22Rv1 (cell line): ENCODE results near the gene SLC38A10.

ENCODE experiments used
- H3K27ac ChIP-seq: fragments of 450-650 bp; 2 replicates; pipeline ENCODE4 v1.5.1; 2017
- ZFX ChIP-seq: fragments of 450-650 bp; IDR thresholded peaks from 2 replicates; pipeline ENCODE4 v1.6.1; 2017; ENCODE audit warnings: antibody characterized with exemption, borderline replicate concordance
- TF ChIP-seq, protein P1 (sequence below): fragments of 450-650 bp; IDR thresholded peaks from 2 replicates; pipeline ENCODE4 v1.5.1; 2017; ENCODE audit warnings: mild to moderate bottlenecking

Gene SLC38A10

DNA sequence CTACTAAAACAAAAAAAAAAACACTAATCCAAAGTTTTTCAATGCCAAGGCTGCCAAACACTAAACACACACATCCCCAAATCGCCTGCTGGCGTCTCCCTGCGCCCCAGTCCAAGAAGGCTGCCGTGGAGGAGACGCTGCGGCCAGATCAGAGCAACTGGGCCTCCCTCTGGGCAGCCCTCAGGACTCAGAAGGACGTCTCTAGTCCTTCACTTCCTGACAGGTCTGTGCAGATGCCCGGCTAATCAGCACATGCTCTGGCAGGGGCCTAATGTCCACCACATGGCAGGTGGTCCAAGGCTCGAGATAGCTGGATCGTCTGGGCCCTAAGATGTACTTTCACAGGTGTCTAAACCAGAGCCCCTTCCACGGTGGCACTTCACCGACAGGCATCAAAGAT, 2.7 kb downstream of the SLC38A10 start:
- H3K27ac ChIP-seq, result peak overlapping the region; percentile 20; the same call in 1 of the 2 replicates
- no peak for TF ChIP-seq ZFX
- TF ChIP-seq, protein P1, sequence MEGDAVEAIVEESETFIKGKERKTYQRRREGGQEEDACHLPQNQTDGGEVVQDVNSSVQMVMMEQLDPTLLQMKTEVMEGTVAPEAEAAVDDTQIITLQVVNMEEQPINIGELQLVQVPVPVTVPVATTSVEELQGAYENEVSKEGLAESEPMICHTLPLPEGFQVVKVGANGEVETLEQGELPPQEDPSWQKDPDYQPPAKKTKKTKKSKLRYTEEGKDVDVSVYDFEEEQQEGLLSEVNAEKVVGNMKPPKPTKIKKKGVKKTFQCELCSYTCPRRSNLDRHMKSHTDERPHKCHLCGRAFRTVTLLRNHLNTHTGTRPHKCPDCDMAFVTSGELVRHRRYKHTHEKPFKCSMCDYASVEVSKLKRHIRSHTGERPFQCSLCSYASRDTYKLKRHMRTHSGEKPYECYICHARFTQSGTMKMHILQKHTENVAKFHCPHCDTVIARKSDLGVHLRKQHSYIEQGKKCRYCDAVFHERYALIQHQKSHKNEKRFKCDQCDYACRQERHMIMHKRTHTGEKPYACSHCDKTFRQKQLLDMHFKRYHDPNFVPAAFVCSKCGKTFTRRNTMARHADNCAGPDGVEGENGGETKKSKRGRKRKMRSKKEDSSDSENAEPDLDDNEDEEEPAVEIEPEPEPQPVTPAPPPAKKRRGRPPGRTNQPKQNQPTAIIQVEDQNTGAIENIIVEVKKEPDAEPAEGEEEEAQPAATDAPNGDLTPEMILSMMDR, result no peak

DNA sequence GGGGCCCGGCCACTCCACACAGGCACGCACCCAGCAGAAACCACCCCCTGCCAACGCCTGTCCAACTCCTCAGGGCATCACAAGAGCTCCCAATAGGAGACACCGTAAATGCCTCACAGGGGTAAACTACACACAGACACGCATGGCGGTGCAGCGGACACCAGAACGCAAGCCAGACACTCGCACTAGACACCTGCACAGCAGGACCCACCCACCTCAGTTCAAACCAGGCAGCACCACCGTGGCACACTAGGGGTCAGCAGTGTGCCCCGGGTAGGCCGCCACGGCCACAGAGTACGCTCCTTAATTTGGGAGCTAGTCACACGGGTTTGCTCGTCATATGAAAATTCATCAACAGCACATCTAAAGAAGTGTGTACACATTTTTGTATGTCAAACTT, 3.4 kb downstream of the SLC38A10 start:
- TF ChIP-seq ZFX, result no peak
- TF ChIP-seq, protein P1, result peak; percentile 83
- H3K27ac ChIP-seq, result no peak overlapping the region

DNA sequence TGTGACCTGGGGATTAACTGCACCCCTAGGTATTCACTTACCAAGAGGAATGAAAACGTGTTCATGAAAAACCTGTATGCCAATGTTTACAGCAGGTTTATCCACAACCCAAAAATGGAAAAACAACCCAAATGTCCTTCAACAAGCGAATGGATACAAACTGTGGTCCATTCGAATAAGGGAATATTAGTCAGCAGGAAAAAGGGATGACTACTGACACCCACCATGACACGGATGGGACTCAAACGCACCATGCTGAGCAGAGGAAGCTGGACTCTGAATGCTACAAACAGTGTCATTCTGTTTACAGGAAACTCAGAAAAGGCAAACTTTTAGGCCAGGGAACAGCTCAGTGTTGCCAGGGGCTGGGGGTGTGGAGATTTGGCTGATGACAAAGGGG, 4.9 kb downstream of the SLC38A10 start:
- TF ChIP-seq ZFX, result no peak
- TF ChIP-seq, protein P1, result no peak
- no peak overlapping the region for H3K27ac ChIP-seq

DNA sequence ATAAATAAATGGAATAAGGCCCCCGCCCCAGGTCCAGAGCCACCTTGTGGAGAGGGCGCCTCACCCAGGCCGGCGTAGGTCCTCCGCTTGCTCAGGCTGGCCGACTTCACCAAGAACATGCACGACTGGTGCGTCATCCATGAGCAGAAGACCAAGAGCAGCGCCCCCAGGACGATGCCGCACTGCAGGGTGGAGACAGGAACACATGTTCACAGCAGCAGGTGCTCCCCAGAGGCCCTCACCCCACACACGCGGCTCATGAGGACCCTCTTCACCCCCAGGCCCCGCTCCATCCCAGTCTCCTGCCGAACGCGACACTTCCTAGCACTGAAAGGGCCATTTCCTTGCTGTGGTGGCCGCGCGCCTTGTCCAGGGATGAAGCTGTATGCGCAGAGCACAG, 5.5 kb downstream of the SLC38A10 start:
- no peak overlapping the region for H3K27ac ChIP-seq
- TF ChIP-seq, protein P1, result peak; percentile 9; the same call in 1 of the 2 replicates
- no peak for TF ChIP-seq ZFX

DNA sequence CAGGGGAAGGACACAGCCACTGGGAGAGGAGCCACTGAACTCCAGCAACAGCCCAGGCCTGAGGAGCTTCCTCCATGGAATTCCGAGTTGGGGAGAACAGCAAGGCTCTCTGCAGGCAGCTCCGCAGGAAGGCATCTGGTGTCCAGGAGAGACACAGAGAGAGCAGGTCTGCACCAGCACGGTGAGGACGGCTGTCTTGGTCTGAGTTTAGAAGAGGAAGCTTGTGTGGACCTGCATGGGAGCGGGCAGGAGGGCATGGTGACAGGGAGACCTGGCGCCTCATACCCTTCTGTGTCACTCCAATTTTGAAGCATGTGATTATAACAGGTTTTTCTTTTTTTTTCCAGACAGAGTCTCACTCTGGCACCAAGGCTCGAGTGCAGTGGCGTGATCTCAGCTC, 6.4 kb downstream of the SLC38A10 start:
- TF ChIP-seq, protein P1, result no peak
- no peak for TF ChIP-seq ZFX
- no peak overlapping the region for H3K27ac ChIP-seq

DNA sequence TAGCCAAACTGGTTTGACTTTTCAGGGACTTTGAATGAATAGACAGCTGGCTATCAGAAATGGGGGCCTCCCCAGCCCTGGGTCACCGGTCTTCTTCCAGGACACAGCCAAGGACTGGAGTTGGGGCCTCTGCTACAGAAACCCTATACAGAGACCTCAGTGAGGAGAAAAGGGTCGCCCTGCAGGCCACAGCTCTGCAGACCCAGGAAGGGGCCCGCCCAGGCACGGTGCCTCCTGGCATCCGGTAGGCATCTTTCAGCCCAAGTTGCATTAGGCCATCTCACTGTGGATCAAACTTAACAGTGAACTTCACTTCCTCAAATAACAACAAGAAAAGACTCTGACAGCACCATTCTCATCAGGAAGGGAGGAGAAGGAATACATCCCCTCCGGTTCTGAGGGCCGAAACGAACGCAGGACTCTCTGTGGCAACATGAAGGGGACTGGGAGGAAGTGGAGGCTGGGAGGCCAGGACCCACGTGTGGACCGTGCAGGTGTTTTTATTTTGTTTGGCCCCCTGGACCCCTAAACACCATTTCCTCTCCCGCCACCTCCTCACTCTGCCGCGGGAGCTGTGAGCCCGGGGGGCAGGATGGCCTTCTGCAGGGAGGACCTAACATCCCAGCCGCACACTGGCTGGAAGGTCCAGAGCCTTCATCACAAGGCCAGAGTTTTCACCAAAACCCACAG, 7.2 kb downstream of the SLC38A10 start:
- no peak for TF ChIP-seq ZFX
- TF ChIP-seq, protein P1, result no peak
- H3K27ac ChIP-seq, result no peak overlapping the region

DNA sequence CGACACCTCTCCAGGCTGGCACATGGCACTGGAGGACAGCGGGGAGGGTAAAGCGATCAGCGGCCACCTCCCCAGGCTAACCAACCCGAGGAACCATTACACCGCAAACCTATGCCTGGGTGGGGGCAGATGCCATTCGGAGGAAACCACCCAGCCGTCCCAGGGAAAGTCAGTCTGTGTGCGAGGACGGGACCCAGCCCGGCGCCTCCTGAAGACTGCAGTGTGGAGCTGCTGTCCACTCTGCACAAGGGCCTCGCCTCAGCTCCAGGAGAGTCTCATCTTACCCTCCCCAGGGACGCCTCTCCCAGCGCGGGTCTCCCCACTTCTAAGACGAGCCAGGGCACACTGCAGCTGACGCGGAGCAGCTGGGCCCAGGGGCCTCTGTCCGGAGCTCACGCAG, 8.0 kb downstream of the SLC38A10 start:
- H3K27ac ChIP-seq, result no peak overlapping the region
- TF ChIP-seq, protein P1, result no peak
- TF ChIP-seq ZFX, result no peak
